Heart right ventricle (tissue), 16 donors: ENCODE measurements around the gene OGFOD3. TPM values are rescaled to one million over a fixed set of nuclear protein-coding genes. Genes with fewer than 3 reads are reported as not detected.

Experiments used
- ATAC-seq, 8 donors: fragments of 200-7000 bp; cut with Tn5 transposase; one replicate each; pipeline ENCODE4 v1.9.1; 2020; ENCODE audit warnings: mild to moderate bottlenecking in 8 of 8, moderate library complexity in 8 of 8, moderate number of reproducible peaks in 1 of 8
- DNase-seq, 2 donors: peaks; one replicate each; pipeline ENCODE4 v3.0.0-alpha.2; 2020
- H3K27ac ChIP-seq, 10 donors: fragments of 200-600 bp; sonication (generic) in 2 of 10; one replicate each; pipeline versions ENCODE4 v1.5.0 to v1.8.0; 2020 to 2022; ENCODE audit warnings: mild to moderate bottlenecking in 3 of 10
- H3K27me3 ChIP-seq, 7 donors: fragments of 200-600 bp; one replicate each; pipeline ENCODE4 v1.8.0; 2021 to 2022; ENCODE audit warnings: mild to moderate bottlenecking in 2 of 7
- H3K36me3 ChIP-seq, 9 donors: fragments of 200-600 bp; sonication (generic) in 1 of 9; one replicate each; pipeline versions ENCODE4 v1.5.0 to v1.8.0; 2020 to 2022; ENCODE audit warnings: mild to moderate bottlenecking in 2 of 9
- H3K4me1 ChIP-seq, 9 donors: fragments of 200-600 bp; sonication (generic) in 1 of 9; one replicate each; pipeline versions ENCODE4 v1.5.0 to v1.8.0; 2020 to 2022; ENCODE audit warnings: mild to moderate bottlenecking in 4 of 9
- H3K4me3 ChIP-seq, 10 donors: fragments of 200-600 bp; sonication (generic) in 2 of 10; one replicate each; pipeline versions ENCODE4 v1.5.0 to v1.8.0; 2020 to 2022; ENCODE audit warnings: mild to moderate bottlenecking in 7 of 10, moderate library complexity in 2 of 10
- H3K9me3 ChIP-seq, 11 donors: fragments of 200-600 bp in 10 of 11; sonication (generic) in 2 of 11; one replicate each; pipeline versions ENCODE4 v1.5.0 to v1.8.0; 2013 to 2022; ENCODE audit warnings: mild to moderate bottlenecking in 2 of 11, control low read depth in 1 of 11, moderate library complexity in 1 of 11
- WGBS, 2 donors: extraction: QIAGEN DNeasy Blood & Tissue Kit; methylation state at CpG; one replicate each; pipeline ENCODE4 v1.1.7; 2013; ENCODE audit warnings: inconsistent platforms in 1 of 2; 5-methylcytosine and 5-hydroxymethylcytosine counted together
- intact Hi-C, 10 donors: fragments of 100-400 bp; cut with DNase I; formaldehyde crosslinking; loops; one replicate each; pipeline versions ENCODE4 v1.11.1 to v1.14.2; 2022
- polyA plus RNA-seq, 2 donors: library from polyadenylated mRNA; stranded (reverse); fragments of 200-250 nt; gene quantifications; one replicate each; pipeline ENCODE4 v1.2.3, GENCODE V29; 2013
- total RNA-seq, 10 donors: library from RNA; stranded (reverse); fragmentation: NEBNext Ultra II Directional in 3 of 10; extraction: Animal tissue kit (Norgen Biotek cat#: 25700) in 3 of 10; gene quantifications; one replicate each; pipeline versions ENCODE4 v1.2.1 to v1.2.4, GENCODE V29; 2021 to 2023
- TF ChIP-seq, protein P1 (sequence below), 9 donors: fragments of 200-600 bp; sonication (generic) in 2 of 9; IDR thresholded peaks; one replicate each; pipeline versions ENCODE4 v1.5.0 to v1.8.0; 2021 to 2022; ENCODE audit warnings: antibody characterized with exemption in 9 of 9, mild to moderate bottlenecking in 5 of 9, moderate library complexity in 1 of 9
- donor health status: Arrhythmogenic right ventricular cardiomyopathy.
- donor health status: ischemic (EF 13 %, LVEDD 7.1; RV severe dilation, severe dysfunction).
- donor health status: healthy with polysubstance abuse.
- donor health status: DM: no; HTN: yes; CAD: no.
- donor health status: DM: no; HTN: no; CAD: no.
- donor health status: ischemic (EF 25% LVEDD 6.9; RV normal size, moderate dysfunction).
- donor health status: ischemic (EF 25% LVEDD 5.7; RV mildly dilated, moderate dysfunction).
- donor health status: healthy.
- donor health status: DM: yes; HTN: yes; CAD: no.
- donor health status: Ischemic cardiomyopathy.
- donor health status: ischemic (EF 35%, LVEDD 5.7; RV mildly dilated, moderate dysfunction).
- donor health status: nonischemic (EF 11% LVEDD 7.7; RV severe dilation, severe dysfunction).
- donor health status: DM: yes; HTN: yes; CAD: no.
- donor health status: PGD.
- donor health status: ischemic (EF 29% LVEDD 5.4; RV normal size, mild dysfunction).
- donor health status: nonischemic (EF 23%, LVEDD 6.1; RV moderate dilation, normal function).

The OGFOD3 gene
- total and polyA plus RNA-seq, 12 donors: 23.3 to 39.4 (median 30.8) TPM

DNA sequence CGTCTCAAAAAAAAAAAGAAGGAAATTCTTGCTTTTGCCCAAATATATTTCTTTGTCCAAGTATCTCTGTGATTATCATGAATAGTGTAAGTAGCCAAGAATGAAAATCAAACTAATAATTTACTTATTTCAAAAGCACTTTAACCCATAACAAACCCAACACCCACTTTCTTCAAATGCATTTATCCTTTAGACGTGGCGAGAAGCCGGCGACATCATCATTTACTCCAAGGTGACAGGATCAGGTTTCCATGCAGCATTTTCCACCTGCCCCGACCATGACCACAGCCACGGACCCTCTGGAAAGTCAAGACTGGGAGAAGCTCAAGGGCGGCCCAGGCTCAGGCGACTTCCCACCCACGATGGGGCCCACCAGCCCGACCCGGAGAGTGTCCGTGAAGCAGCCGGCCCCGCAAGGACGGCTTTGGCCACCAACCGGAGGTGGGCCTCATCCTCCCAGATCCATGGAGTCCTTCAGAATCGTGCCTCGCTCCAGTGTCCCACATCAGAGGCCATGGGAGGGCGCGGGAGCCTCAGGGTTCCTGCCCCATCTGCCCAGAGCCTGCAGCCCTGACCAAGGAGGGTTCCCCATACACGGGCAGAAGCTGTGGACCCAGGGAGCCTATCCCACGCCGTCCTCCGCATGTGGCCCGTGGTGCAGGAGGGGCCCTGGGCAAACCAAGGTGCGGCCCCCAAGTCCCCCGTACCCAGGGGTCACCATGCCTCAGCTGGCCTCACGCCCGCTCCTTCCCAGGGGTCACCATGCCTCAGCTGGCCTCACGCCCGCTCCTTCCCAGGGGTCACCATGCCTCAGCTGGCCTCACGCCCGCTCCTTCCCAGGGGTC is 28.1 kb downstream of the OGFOD3 start:
- ATAC-seq: no peak
- Histone ChIP-seq H3K4me1 (peaks cover under 1 to 22% (median 5%) of the 10 kb centered on the region in 9 donors), H3K4me3 (no peak overlapping the region), H3K9me3 (no peaks in the 10 kb centered on the region), H3K27me3 (peaks cover 0 to 19% (median 9%) of the 10 kb centered on the region in 7 donors), H3K36me3 (peaks cover 0 to 36% (median 10%) of the 10 kb centered on the region in 9 donors), H3K27ac (no peak overlapping the region)
- intact Hi-C loops: no loop called here
- TF ChIP-seq, protein P1, sequence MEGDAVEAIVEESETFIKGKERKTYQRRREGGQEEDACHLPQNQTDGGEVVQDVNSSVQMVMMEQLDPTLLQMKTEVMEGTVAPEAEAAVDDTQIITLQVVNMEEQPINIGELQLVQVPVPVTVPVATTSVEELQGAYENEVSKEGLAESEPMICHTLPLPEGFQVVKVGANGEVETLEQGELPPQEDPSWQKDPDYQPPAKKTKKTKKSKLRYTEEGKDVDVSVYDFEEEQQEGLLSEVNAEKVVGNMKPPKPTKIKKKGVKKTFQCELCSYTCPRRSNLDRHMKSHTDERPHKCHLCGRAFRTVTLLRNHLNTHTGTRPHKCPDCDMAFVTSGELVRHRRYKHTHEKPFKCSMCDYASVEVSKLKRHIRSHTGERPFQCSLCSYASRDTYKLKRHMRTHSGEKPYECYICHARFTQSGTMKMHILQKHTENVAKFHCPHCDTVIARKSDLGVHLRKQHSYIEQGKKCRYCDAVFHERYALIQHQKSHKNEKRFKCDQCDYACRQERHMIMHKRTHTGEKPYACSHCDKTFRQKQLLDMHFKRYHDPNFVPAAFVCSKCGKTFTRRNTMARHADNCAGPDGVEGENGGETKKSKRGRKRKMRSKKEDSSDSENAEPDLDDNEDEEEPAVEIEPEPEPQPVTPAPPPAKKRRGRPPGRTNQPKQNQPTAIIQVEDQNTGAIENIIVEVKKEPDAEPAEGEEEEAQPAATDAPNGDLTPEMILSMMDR (IDR thresholded peaks at IDR 0.05): no peak
- 96% methylated on average over 30 to 31 of the region's 34 CpGs for WGBS, 2 donors
- DNase-seq: no peak

DNA sequence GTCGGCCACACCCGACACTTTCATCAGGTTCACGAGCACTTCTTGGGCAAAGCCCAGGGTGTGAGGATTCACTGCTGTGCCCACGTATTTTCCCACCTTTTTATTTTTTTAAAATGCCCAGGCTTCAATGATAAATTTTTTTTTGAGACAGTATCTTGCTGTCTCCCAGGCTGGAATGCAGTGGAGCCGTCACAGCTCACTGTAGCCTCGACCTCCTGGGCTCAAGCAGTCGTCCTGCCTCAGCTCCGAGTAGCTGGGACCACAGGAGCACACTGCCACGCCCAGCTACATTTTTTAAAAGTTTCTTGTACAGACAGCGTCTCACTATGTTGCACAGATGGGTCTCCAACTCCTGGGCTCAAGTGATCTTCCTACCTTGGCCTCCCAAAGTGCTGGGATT is 29.0 kb downstream of the OGFOD3 start:
- Histone ChIP-seq H3K4me1 (peaks cover 2 to 30% (median 13%) of the 10 kb centered on the region in 9 donors), H3K9me3 (no peaks in the 10 kb centered on the region), H3K27ac (no peak overlapping the region), H3K27me3 (peaks cover 0 to 28% (median 9%) of the 10 kb centered on the region in 7 donors), H3K36me3 (peaks cover 0 to 33% (median 10%) of the 10 kb centered on the region in 9 donors), H3K4me3 (no peak overlapping the region)
- DNase-seq (no peak), ATAC-seq (no peak)
- intact Hi-C loops: no loop called here
- WGBS, 2 donors: 83 to 84% methylated on average over 10 of the region's 10 CpGs
- TF ChIP-seq, protein P1 (IDR thresholded peaks at IDR 0.05): no peak

DNA sequence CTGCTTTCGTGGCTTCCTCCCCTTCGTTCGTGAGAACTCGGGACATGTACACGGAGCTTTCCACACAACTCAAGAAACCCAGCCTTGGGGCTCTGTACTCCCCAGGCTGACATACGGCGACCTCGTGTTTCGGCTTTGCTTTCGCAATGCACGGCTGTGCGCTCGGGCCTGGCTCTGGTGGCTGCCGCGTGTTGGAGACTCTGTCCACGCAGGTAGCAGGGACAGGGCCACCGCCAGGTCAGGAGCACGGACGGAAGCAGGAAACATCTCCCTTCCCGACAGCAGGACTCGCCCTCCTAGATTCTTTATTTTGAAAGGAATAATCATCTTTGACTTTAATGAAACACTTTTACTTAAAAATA is 29.5 kb downstream of the OGFOD3 start:
- TF ChIP-seq, protein P1 (IDR thresholded peaks at IDR 0.05): no peak
- intact Hi-C loops: no loop called here
- no peak overlapping the region for H3K4me3 ChIP-seq
- peaks cover 0 to 32% (median 9%) of the 10 kb centered on the region in 7 donors for H3K27me3 ChIP-seq
- 82 to 83% methylated on average over 21 of the region's 21 CpGs for WGBS, 2 donors
- peaks cover 0 to 28% (median 10%) of the 10 kb centered on the region in 9 donors for H3K36me3 ChIP-seq
- H3K27ac ChIP-seq: no peak overlapping the region
- peaks cover 2 to 35% (median 13%) of the 10 kb centered on the region in 9 donors for H3K4me1 ChIP-seq
- no peaks in the 10 kb centered on the region for H3K9me3 ChIP-seq
- ATAC-seq (no peak), DNase-seq (no peak)

DNA sequence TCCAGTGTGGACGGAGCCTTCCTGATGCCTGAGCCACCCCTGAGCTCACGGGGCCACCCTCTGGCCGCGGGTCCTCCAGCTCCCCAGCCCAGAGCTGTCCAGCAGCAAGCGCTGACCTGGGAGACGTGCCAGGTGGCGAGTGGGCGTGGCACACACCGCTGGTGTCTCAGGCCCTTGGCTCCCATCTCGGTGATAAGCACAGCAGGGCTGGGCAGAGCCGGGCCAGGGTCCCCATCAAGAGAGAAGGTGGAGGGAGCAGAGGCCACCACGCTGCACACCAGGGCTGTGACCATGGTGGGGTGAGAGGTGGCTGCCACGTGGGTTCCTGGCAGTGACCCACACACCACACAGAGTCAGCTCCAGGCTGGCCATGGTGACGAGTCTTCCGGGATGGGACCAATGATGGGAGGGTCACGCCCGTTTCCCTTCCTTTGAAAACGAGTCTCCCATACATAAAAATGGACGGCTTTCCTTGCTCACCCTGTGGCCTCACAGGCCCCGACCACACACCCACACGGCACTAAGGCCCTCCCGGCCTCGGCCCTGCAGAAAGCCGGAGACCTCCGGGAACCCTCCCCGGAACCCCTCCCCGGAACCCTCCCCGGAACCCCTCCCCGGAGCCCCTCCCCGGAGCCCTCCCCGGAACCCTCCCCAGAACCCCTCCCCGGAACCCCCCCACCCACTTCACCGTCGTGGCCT is 30.0 kb downstream of the OGFOD3 start:
- intact Hi-C loops: no loop called here
- DNase-seq (no peak), ATAC-seq (peak in 5 of 8 donors; percentile 11 to 41 (median 16))
- TF ChIP-seq, protein P1 (IDR thresholded peaks at IDR 0.05): no peak
- H3K4me3 ChIP-seq: no peak overlapping the region
- peaks cover 0 to 38% (median 9%) of the 10 kb centered on the region in 7 donors for H3K27me3 ChIP-seq
- H3K36me3 ChIP-seq: peaks cover 0 to 24% (median 6%) of the 10 kb centered on the region in 9 donors
- no peak overlapping the region for H3K27ac ChIP-seq
- H3K9me3 ChIP-seq: no peaks in the 10 kb centered on the region
- WGBS, 2 donors: 55 to 65% methylated on average over 32 to 34 of the region's 34 CpGs
- H3K4me1 ChIP-seq: peaks cover 2 to 37% (median 13%) of the 10 kb centered on the region in 9 donors
